Heart left ventricle (tissue), 16 donors: ENCODE measurements around the gene FNBP1L. TPM values are rescaled to one million over a fixed set of nuclear protein-coding genes. Genes with fewer than 3 reads are reported as not detected.

Source experiments
- ATAC-seq, 4 donors: fragments of 200-7000 bp; cut with Tn5 transposase; one replicate each; pipeline ENCODE4 v1.9.1; 2020 to 2022; ENCODE audit warnings: moderate library complexity in 4 of 4, mild to moderate bottlenecking in 3 of 4, moderate number of reproducible peaks in 1 of 4
- DNase-seq, 5 donors: peaks; one replicate each; pipeline ENCODE4 v3.0.0-alpha.2; 2020
- H3K27ac ChIP-seq, 12 donors: fragments of 200-600 bp; sonication (generic) in 4 of 12; one replicate each; pipeline versions ENCODE4 v1.5.0 to v1.8.0; 2016 to 2022; ENCODE audit warnings: mild to moderate bottlenecking in 2 of 12
- H3K27me3 ChIP-seq, 9 donors: fragments of 200-600 bp; sonication (generic) in 2 of 9; one replicate each; pipeline versions ENCODE4 v1.5.1 to v1.8.0; 2016 to 2022; ENCODE audit warnings: mild to moderate bottlenecking in 3 of 9
- H3K36me3 ChIP-seq, 9 donors: fragments of 200-600 bp; sonication (generic) in 2 of 9; one replicate each; pipeline versions ENCODE4 v1.5.0 to v1.8.0; 2018 to 2022; ENCODE audit warnings: mild to moderate bottlenecking in 2 of 9
- H3K4me1 ChIP-seq, 12 donors: fragments of 200-600 bp; sonication (generic) in 4 of 12; one replicate each; pipeline versions ENCODE4 v1.5.0 to v1.8.0; 2016 to 2022; ENCODE audit warnings: mild to moderate bottlenecking in 3 of 12
- H3K4me3 ChIP-seq, 12 donors: fragments of 200-600 bp; sonication (generic) in 4 of 12; one replicate each; pipeline versions ENCODE4 v1.5.0 to v1.8.0; 2017 to 2022; ENCODE audit warnings: mild to moderate bottlenecking in 9 of 12, moderate library complexity in 4 of 12
- H3K9me3 ChIP-seq, 12 donors: fragments of 200-600 bp; sonication (generic) in 4 of 12; one replicate each; pipeline versions ENCODE4 v1.5.0 to v1.8.0; 2016 to 2022; ENCODE audit warnings: mild to moderate bottlenecking in 1 of 12
- CTCF ChIP-seq, 12 donors: fragments of 200-600 bp; sonication (generic) in 4 of 12; IDR thresholded peaks; one replicate each; pipeline versions ENCODE4 v1.5.0 to v1.8.0; 2018 to 2022; ENCODE audit warnings: antibody characterized with exemption in 12 of 12, mild to moderate bottlenecking in 5 of 12
- POLR2A ChIP-seq, 2 donors: fragments of 450-650 bp; IDR thresholded peaks; one replicate each; pipeline ENCODE4 v1.6.1; 2017; ENCODE audit warnings: antibody characterized with exemption in 2 of 2, mild to moderate bottlenecking in 2 of 2, moderate library complexity in 2 of 2
- WGBS, 4 donors: extraction: QIAGEN DNeasy Blood & Tissue Kit in 2 of 4; methylation state at CpG; one replicate each; pipeline versions ENCODE4 v1.1.5 to v1.1.7; 2013 to 2018; 5-methylcytosine and 5-hydroxymethylcytosine counted together
- intact Hi-C, 10 donors: fragments of 100-400 bp; cut with DNase I; formaldehyde crosslinking; loops; one replicate each; pipeline versions ENCODE4 v1.11.1 to v1.14.2; 2022
- polyA plus RNA-seq, 2 donors: library from polyadenylated mRNA; stranded (reverse); fragments of 200-250 nt; gene quantifications; one replicate each; pipeline ENCODE4 v1.2.3, GENCODE V29; 2013
- total RNA-seq, 9 donors: library from RNA; depleted of rRNA in 2 of 9; stranded (reverse); fragments of >200 nt in 2 of 9; fragmentation: NEBNext Ultra II Directional in 3 of 9; extraction: Animal tissue kit (Norgen Biotek cat#: 25700) in 3 of 9; gene quantifications; one replicate each; pipeline versions ENCODE4 v1.1.0 to v1.2.4, GENCODE V29; 2016 to 2023
- donor health status: ischemic (EF 13 %, LVEDD 7.1; RV severe dilation, severe dysfunction).
- donor health status: healthy with polysubstance abuse.
- donor health status: DM: no; HTN: yes; CAD: no.
- donor health status: DM: no; HTN: no; CAD: no.
- donor health status: ischemic (EF 25% LVEDD 6.9; RV normal size, moderate dysfunction).
- donor health status: ischemic (EF 25% LVEDD 5.7; RV mildly dilated, moderate dysfunction).
- donor health status: healthy.
- donor health status: DM: yes; HTN: yes; CAD: no.
- donor health status: ischemic (EF 35%, LVEDD 5.7; RV mildly dilated, moderate dysfunction).
- donor health status: nonischemic (EF 11% LVEDD 7.7; RV severe dilation, severe dysfunction).
- donor health status: DM: yes; HTN: yes; CAD: no.
- donor health status: PGD.
- donor health status: ischemic (EF 29% LVEDD 5.4; RV normal size, mild dysfunction).
- donor health status: nonischemic (EF 23%, LVEDD 6.1; RV moderate dilation, normal function).

The FNBP1L gene
- total and polyA plus RNA-seq, 11 donors = 12.4 to 38.8 (median 23.4) TPM

GRCh38 chr1:93559695-93560094 lies 111.8 kb downstream of the FNBP1L start:
- H3K27ac ChIP-seq = no peak overlapping the region
- H3K4me1 ChIP-seq = peaks cover 0 to 16% (median 12%) of the 10 kb centered on the region in 12 donors
- no peak for DNase-seq

DNA sequence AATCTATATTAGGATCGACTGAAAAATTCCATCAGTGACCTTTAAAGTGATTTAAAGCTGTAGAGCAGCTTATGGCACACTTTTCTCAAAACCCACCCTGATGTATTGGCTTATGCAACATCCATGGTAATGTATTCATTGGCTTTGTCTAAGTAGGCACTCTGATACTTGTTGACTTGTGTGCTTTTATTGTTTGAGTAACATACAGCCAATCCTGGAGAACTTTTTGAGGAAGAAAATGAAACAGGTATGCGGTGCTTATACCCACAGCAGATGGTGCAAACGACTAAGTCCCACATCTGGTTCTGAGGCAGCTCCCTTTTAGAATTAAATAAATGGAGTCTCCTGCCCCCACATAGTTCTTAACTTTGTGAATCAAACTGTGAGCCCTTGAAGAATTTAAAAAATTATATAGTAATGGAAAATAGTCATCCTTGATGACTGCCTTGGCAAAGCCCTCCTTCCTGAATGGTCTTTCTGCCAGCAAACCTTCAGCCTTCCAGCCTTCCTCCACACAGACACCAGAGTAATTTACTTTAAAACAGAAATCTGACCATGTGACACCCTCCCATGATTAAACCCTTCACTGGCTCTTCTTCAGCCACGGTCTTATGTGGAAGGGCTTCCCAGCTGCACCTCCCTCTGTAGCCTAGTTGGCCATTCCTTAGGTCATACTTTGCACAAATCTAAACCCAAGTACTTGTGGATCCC lies 117.7 kb downstream of the FNBP1L start:
- H3K36me3 ChIP-seq = peaks cover 0 to 99% (median 51%) of the 10 kb centered on the region in 9 donors
- DNase-seq (no peak), ATAC-seq (peak in 2 of 4 donors; percentile 17 to 26)
- no peaks in the 10 kb centered on the region for H3K27me3 ChIP-seq
- TF ChIP-seq POLR2A (IDR thresholded peaks at IDR 0.05) = no peak
- TF ChIP-seq CTCF (IDR thresholded peaks at IDR 0.05) = no peak
- 61 to 69% (median 63%) methylated on average over 4 of the region's 4 CpGs for WGBS, 4 donors
- H3K27ac ChIP-seq = peak overlapping the region in 11 of 12 donors; percentile 31 to 76 (median 55)
- H3K4me1 ChIP-seq = peaks cover 8 to 28% (median 16%) of the 10 kb centered on the region in 12 donors
- no peaks in the 10 kb centered on the region for H3K9me3 ChIP-seq
- H3K4me3 ChIP-seq = no peak overlapping the region
- intact Hi-C loops = loop anchor here in 5 of 10 donors (1.0 to 10.0 kb wide), 4 partner anchors 20 to 121 kb away; partner anchors contain the start of gene FNBP1L (in 4 of the 5)

More at GRCh38 chr1:93559695-93560094, 111.8 kb downstream of the FNBP1L start:
- peaks cover 0 to 54% (median 24%) of the 10 kb centered on the region in 9 donors for H3K36me3 ChIP-seq
- intact Hi-C loops = loop anchor here in 8 of 10 donors (5.0 to 10.0 kb wide), 5 partner anchors 58 to 285 kb away; partner anchors contain the start of genes FNBP1L (in 5 of the 8) and DR1 (in 1 of the 8)
- ATAC-seq = no peak
- no peaks in the 10 kb centered on the region for H3K27me3 ChIP-seq
- H3K4me3 ChIP-seq = no peak overlapping the region
- TF ChIP-seq CTCF (IDR thresholded peaks at IDR 0.05) (no peak), POLR2A (IDR thresholded peaks at IDR 0.05) (no peak)
- H3K9me3 ChIP-seq = peaks cover 0 to 9% (median 0%) of the 10 kb centered on the region in 12 donors

DNA sequence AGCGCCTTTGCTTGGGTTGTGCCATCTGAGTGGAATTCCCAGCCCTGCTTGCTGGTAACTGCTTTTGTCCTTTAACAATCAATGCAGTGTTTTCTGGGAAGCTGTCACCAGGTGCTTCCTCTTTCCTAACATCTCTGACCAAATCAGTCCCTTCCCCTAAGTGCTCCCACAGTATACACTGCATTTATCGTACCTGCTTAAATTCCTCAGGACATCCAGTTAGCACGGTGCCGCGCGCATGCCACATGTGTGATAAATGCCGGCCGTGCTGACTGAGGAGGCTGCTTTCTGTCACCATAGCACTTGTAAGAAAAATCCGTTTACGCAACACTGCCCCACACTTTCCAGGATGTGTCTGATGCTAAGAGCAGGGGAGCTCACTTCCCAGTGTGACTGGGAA lies 118.3 kb downstream of the FNBP1L start:
- Histone ChIP-seq H3K27me3 (no peaks in the 10 kb centered on the region), H3K27ac (peak overlapping the region in 11 of 12 donors; percentile 31 to 76 (median 55)), H3K4me1 (peaks cover 8 to 28% (median 16%) of the 10 kb centered on the region in 12 donors), H3K36me3 (peaks cover 0 to 99% (median 49%) of the 10 kb centered on the region in 9 donors), H3K9me3 (no peaks in the 10 kb centered on the region), H3K4me3 (no peak overlapping the region)
- TF ChIP-seq POLR2A (IDR thresholded peaks at IDR 0.05) (no peak), CTCF (IDR thresholded peaks at IDR 0.05) (no peak)
- peak; percentile 77 to 84 (median 82) for ATAC-seq
- intact Hi-C loops = loop anchor here in 5 of 10 donors (1.0 to 10.0 kb wide), 4 partner anchors 19 to 121 kb away; partner anchors contain the start of gene FNBP1L (in 4 of the 5)
- WGBS, 4 donors = 29 to 41% (median 32%) methylated on average over 10 of the region's 10 CpGs
- DNase-seq = peak in 2 of 5 donors; percentile 78 to 85

DNA sequence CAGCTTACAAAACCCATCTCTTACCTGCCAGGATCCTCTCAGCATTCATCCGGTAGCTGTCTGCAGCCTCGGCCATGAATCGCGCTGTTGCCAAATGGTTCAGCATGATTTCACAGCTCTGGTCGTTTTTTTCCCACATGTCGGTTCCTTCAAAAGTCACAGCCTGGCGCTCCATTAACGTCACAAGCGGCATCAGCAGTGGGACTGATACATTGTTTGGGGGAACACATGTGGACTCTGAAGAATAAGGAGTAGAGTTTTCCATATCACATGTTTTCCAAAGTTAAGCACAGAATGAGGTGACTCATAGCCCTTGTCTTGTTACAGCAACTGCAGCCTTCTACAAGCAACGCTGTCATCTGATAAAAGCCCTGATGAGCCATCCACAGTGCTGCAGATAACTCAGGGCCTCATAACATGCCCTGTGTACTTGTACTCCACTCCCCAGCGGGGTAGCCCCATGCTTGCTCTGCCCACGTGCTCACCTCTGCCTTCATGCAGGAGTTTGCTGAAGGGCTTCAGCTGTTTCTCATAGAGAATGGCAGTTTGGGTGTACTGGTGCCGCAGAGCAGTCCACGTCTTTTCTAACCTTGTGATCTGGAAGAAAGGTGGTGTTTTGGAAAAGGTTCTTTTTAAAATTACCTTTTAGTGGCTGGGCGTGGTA lies 119.5 kb downstream of the FNBP1L start:
- TF ChIP-seq POLR2A (IDR thresholded peaks at IDR 0.05) = no peak
- TF ChIP-seq CTCF (IDR thresholded peaks at IDR 0.05) = no peak
- Histone ChIP-seq H3K27me3 (no peaks in the 10 kb centered on the region), H3K36me3 (peaks cover 0 to 99% (median 45%) of the 10 kb centered on the region in 9 donors), H3K27ac (peak overlapping the region in 10 of 12 donors; percentile 24 to 76 (median 56)), H3K9me3 (no peaks in the 10 kb centered on the region), H3K4me1 (peaks cover 8 to 28% (median 16%) of the 10 kb centered on the region in 12 donors), H3K4me3 (no peak overlapping the region)
- intact Hi-C loops = loop anchor here in 4 of 10 donors (5.0 to 10.0 kb wide), 3 partner anchors 50 to 123 kb away; partner anchors contain the start of gene FNBP1L (in 4 of the 4)
- peak; percentile 62 to 85 (median 76) for ATAC-seq
- 77 to 83% (median 78%) methylated on average over 14 to 15 of the region's 15 CpGs for WGBS, 4 donors
- peak in 1 of 5 donors; percentile 74 for DNase-seq
